ENCODE results near the gene WDR20. TPM values are rescaled to one million over a fixed set of nuclear protein-coding genes. Genes with fewer than 3 reads are reported as not detected.

WDR20 gene
- total RNA-seq, 4 donors from 2014 or later = 16.0 to 21.9 (median 19.1) TPM

GRCh38 chr14:102226356-102227125 lies 86.8 kb downstream of the WDR20 start:
- Histone ChIP-seq H3K27me3 (no peaks in the 10 kb centered on the region), H3K4me1 (no peaks in the 10 kb centered on the region), H3K36me3 (peaks cover 0 to 30% (median 0%) of the 10 kb centered on the region in 3 donors), H3K27ac (no peak overlapping the region), H3K4me3 (no peak overlapping the region), H3K9me3 (no peaks in the 10 kb centered on the region)
- DNase-seq = no peak
- 87 to 92% methylated on average over 9 to 12 of the region's 27 CpGs for WGBS, 2 donors
- intact Hi-C loops (cut with DNase I) = no loop called here
- TF ChIP-seq CTCF (IDR thresholded peaks at IDR 0.05) = no peak
- no peak for TF ChIP-seq POLR2A (IDR thresholded peaks at IDR 0.05)

GRCh38 chr14:102227184-102227964 lies 87.7 kb downstream of the WDR20 start:
- Histone ChIP-seq H3K27ac (no peak overlapping the region), H3K9me3 (no peaks in the 10 kb centered on the region), H3K27me3 (no peaks in the 10 kb centered on the region), H3K36me3 (peaks cover 0 to 28% (median 0%) of the 10 kb centered on the region in 3 donors), H3K4me1 (no peaks in the 10 kb centered on the region), H3K4me3 (no peak overlapping the region)
- no peak for TF ChIP-seq POLR2A (IDR thresholded peaks at IDR 0.05)
- no peak for TF ChIP-seq CTCF (IDR thresholded peaks at IDR 0.05)
- DNase-seq = no peak
- intact Hi-C loops (cut with DNase I) = no loop called here
- WGBS, 2 donors = 81 to 88% methylated on average over 9 to 25 of the region's 28 CpGs

DNA sequence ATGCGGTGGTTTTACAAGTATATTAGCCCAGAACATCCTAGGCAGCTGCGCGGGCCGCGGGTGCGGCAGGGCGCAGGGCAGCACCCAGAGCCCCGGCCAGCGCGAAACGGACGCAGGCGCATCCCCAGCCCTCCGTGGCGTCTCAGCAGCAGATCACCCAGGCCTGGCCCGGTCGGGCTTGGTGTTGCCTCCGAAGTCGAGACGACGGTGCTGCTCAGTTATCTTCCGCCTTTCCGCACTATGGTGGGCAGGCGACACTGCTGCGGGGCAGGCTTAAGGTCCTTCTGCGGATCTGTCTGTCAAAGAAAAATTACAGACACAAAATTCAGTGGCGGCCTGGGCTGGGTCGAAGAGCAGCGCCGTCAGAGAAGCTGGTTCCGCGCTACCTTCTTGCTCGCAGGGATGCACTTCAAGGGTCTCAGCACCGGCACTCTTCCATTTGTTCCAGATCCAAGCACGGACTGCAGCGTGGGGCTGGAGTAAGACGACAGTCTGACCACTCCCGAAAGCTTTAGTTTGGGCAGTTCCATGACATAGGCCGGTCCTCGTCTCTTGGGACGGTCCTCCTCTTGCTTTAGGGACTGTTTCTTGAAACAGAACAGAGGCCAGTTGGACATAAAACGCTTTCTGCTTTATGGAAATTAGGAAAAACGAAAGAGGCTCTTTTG lies 89.5 kb downstream of the WDR20 start:
- Histone ChIP-seq H3K36me3 (peaks cover 0 to 15% (median 0%) of the 10 kb centered on the region in 3 donors), H3K27ac (no peak overlapping the region), H3K4me3 (no peak overlapping the region), H3K9me3 (no peaks in the 10 kb centered on the region), H3K4me1 (no peaks in the 10 kb centered on the region), H3K27me3 (no peaks in the 10 kb centered on the region)
- no peak for TF ChIP-seq POLR2A (IDR thresholded peaks at IDR 0.05)
- WGBS, 2 donors = 90 to 94% methylated on average over 26 to 27 of the region's 43 CpGs
- DNase-seq = no peak
- intact Hi-C loops (cut with DNase I) = no loop called here

GRCh38 chr14:102229739-102230092 lies 90.0 kb downstream of the WDR20 start:
- Histone ChIP-seq H3K27me3 (no peaks in the 10 kb centered on the region), H3K36me3 (peaks cover 0 to 15% (median 0%) of the 10 kb centered on the region in 3 donors), H3K4me1 (no peaks in the 10 kb centered on the region), H3K9me3 (no peaks in the 10 kb centered on the region), H3K27ac (no peak overlapping the region), H3K4me3 (no peak overlapping the region)
- intact Hi-C loops (cut with DNase I) = no loop called here
- no peak for DNase-seq
- TF ChIP-seq CTCF (IDR thresholded peaks at IDR 0.05) (no peak), POLR2A (IDR thresholded peaks at IDR 0.05) (no peak)
- WGBS, 2 donors = 87 to 100% methylated on average over 1 to 5 of the region's 9 CpGs

- H3K4me3 ChIP-seq = no peak overlapping the region
- H3K36me3 ChIP-seq = peaks cover 0 to 15% (median 0%) of the 10 kb centered on the region in 3 donors
- no peak overlapping the region for H3K27ac ChIP-seq
- H3K4me1 ChIP-seq = peaks cover 0 to 8% (median 0%) of the 10 kb centered on the region in 3 donors
- H3K27me3 ChIP-seq = no peaks in the 10 kb centered on the region
- TF ChIP-seq CTCF (IDR thresholded peaks at IDR 0.05) (no peak), POLR2A (IDR thresholded peaks at IDR 0.05) (no peak)
- 88% methylated on average over 22 of the region's 22 CpGs for WGBS, 2 donors
- no peak for DNase-seq
- intact Hi-C loops (cut with DNase I) = no loop called here
- H3K9me3 ChIP-seq = no peaks in the 10 kb centered on the region
Measured at GRCh38 chr14:102230481-102231210, 90.9 kb downstream of the WDR20 start.

Measured in esophagus squamous epithelium (tissue), 5 donors.